Activated effector memory CD4-positive, alpha-beta T cell treated with anti-CD3 and anti-CD28 coated beads, Interleukin-2, amount 50 U/mL, for 16 hours (primary cell): ENCODE results near the gene STK32A.
"Not testable (repeated sequence)": the region's sequence is repeated elsewhere in the genome, so short reads cannot be mapped to it uniquely, and the experiment has no call there.

Experiments used
- DNase-seq: peaks from one replicate; pipeline ENCODE4 v3.0.0-alpha.2; 2020

STK32A gene

DNA sequence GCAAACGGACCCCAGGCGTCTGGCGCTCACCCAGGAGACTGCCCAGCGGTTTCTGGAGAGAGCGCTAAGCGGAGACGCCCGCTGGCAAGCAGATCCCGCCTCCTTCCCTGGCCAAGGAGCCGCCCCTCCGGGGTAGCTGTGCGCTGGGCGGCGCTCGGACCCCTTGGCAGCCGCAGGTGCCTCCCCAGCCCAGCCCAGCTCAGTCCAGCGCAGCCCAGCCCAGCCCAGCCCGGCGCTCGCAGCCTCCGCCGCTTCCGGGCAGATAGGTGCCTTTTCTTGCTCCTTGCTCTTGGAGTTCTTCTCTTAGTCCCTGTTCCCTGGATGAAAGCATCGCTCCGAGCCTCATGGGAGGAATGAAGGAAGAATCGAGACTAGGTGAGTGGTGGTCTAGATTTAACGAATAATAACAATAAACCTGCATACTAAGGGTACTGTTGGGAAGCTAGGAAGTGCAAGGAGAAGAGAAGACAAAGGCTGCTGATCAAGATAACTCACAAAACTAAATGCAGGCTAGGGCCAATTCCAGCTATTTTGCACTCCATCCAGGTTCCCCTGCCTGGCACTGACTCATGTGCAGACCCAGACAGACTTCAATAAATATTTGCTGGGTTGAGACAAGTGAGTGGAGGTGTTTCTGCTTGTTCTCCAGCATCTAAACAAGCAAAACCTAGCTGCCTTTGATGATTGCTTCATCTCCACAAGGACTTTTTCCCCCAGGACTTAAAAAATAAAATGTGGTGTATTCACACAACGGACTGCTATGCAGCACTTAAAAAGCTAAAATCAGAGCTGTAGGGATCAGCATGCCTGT, at the start of gene STK32A:
TSS of gene STK32A (plus strand) at position 202 of the 811 bp plus-strand sequence. CDS start 4,609 bp downstream, outside the sequence.
- DNase-seq: no peak

DNA sequence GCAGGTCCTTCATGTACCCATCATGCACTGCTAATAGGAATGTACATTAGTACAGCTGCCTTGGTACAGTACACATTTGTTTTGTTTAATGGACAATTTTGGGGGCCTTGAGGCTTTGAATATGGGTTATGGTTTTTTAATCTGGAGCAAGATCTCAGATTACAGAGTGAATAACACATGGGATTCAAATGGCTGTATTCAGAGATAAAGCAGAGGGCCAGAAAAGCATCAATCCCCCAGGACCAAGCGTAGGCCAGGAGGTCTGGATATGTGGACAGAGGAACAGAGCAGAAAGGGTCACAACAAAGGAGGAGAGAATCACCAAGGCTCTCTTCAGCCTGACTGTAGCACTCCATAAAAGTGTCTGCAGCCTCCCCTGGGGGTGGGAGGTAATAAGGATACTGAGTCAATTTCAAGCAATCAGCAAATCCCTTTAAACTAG, 47.7 kb upstream of the STK32A start:
- DNase-seq: no peak

- no peak for DNase-seq
Observed at GRCh38 chr5:147188200-147189108, 46.4 kb upstream of the STK32A start.

DNA sequence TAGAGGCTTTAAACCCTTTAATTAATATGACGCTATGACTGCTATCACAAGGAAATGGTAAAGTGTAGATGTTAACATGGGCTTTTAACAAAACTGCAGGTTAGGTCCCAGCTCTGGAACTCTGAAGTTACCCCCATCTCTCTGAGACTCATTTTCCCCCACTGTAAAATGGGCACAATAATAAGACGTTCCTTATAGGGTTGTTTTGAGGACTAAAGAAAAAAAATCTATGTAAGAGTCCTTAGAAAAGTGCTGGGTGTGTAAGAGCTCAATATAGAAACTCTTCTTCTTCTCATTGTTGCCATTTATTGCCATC, 45.8 kb upstream of the STK32A start:
- no peak for DNase-seq

DNA sequence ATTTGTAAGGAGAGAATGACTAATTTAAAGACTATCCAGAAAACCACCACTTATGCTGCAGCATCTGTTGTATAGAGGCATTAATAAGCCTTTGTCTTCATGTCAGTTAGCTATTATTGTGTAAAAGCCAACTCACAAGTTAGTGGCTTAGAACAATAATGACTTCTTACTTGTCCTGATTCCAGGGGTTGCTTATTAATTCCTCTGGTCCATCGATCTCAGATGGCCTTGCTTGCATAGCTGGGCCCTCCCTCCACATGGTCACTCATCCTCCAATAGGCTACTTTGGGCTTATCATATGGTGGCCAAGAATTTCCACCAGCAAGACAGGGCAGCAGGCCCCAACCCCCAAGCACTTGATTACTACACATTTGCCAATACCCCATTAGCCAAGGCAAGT, 44.5 kb upstream of the STK32A start:
- no peak for DNase-seq

DNA sequence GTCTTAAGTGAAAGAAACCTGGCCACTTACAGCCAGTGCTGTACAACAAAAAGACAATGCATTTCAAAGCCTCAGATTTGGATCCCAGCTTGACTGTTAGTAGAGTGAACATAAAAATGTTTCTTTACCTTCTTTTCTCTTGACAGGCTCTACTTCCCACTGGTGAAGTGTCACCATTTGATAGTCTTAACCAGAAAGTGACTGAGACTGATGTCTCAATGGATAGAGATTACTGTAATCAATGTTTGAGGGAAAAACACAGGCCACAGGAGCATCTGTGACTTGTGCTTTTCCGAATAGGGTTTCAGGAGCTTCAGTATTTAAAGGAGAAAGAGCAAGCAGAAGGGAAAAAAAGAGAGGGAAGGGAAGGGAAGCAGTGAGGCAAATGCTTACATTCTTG, 41.7 kb upstream of the STK32A start:
- DNase-seq: no peak

- DNase-seq: no peak
Observed at GRCh38 chr5:147200004-147200403, 34.8 kb upstream of the STK32A start.

DNA sequence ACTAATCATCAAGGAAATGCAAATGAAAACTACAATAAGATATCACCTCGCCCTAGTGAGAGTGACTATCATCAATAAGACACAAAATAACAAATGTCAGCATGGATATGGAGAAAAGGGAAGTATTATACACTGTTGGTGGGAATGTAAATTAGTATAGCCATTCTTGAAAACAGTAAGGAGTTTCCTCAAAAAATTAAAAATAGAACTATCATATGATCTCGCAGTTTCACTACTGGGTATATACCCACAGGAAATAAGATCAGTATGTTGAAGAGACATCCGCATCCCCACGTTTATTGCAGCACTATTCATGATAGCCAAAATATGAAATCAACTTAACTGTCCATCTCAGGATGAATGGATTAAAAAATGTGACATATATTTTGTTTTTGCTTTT, 31.6 kb upstream of the STK32A start:
- no peak for DNase-seq

DNA sequence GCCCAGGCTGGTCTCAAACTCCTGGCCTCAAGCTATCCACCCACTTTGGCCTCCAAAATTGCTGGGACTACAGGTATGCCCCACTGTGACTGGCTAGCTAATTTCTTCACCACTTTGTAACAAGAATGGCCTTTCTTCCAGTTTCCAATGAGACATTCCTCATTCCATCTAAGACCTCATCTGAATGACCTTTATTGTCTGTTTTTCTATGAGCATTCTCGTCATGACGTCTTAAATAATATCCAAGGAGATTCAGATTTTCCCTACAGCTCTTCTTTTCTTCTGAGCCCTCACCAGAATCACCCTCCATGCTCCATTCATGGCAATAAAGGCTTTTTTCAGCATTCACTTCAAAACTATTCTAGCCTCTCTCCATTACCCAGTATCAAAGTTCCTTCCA, 30.2 kb upstream of the STK32A start:
- DNase-seq: no peak

DNA sequence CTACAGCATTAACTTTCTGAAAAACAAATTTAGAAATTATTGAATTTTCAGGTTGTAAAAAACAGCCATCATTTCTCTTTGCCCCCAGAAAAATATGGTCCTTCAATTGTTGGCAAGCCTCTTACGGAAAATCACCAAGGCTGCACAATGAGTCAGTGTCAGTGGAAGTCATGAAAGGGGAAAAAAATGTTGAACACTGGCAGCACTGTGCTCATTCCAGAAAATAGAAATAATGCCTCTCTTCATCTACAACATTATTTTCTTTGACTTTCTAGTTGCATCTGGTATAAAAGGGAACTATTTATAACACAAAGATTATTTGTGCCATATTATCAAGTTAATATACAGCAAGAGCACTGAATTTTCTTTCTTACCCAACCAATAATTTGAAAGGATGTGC, 26.7 kb upstream of the STK32A start:
- no peak for DNase-seq

DNA sequence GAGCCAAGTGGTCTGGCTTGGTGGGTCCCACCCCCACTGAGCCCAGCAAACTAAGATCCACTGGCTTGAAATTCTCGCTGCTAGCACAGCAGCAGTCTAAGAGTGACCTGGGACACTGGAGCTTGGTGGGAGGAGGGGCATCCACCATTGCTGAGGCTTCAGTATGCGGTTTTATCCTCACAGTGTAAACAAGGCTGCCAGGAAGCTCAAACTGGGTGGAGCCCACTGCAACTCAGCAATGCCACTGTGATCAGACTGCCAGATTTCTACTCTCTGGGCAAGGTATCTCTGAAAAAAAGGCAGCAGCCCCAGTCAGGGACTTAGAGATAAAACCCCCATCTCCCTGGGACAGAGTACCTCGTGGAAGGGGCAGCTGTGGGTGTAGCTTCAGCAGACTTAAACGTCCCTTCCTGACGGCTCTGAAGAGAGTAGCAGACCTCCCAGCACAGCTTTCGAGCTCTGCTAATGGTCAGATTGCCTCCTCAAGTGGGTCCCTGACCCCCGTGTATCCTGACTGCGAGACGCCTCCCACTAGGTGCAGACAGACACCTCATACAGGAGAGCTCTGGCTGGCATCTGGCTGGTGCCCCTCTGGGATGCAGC, 18.2 kb upstream of the STK32A start:
- no peak for DNase-seq

DNA sequence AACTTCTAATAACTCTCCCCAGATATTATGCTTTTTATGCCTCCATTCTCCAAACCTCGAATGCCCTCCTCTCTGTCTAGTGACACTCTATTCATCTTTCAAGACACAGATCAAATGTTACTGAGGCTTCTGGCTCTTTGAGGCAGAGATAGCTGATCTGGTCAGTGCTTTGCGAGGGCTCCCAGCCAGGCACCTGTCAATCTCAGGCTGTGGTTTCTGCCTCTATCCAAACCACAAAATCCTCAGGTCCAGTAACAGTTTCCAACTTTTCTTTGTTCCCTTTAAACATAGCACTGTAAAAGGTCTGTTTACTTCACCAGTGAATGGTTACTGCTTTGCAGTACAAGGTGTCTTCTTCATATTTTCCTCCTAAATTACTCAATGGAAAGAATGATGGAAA, 11.5 kb upstream of the STK32A start:
- no peak for DNase-seq

- DNase-seq: no peak
Observed at GRCh38 chr5:147223948-147224791, 10.7 kb upstream of the STK32A start.

DNA sequence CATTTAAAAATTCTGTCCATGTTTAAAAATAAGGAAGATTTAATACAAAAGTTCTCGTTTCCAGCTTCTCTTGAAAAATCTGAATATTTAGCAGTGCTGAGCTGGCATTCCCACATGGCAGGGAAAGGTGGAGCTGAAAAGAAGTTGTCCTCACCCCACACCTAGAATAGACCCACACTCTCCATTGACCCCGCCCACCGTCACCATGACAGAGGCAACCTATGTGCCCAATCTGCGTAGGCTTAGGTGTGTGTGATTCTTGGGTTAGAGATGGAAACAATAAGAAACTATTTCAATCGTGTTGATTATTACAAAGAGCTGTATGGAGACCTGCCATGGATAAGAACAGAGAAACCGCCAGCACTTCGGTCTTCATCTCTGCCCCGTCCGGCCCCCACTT, 8.9 kb upstream of the STK32A start:
- DNase-seq: no peak

DNA sequence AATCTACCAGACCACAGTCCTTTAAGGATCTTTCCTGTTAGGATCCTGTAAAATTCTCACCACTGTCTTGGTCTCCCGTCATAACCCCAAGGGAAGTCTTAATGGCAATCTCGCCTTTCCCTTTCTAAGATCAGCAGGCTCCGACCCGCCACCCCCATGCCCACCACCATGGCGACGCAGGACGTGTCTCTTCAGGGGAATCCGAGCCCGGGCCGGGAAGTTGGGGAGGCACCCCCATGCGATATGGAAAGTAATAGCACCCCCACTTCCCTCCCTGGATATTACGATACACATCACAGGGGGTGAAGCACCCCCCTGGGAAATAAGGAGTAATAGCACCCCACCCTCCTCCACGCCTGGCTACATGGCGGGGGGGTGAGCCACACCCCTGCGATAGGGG, 8.3 kb upstream of the STK32A start:
- no peak for DNase-seq

DNA sequence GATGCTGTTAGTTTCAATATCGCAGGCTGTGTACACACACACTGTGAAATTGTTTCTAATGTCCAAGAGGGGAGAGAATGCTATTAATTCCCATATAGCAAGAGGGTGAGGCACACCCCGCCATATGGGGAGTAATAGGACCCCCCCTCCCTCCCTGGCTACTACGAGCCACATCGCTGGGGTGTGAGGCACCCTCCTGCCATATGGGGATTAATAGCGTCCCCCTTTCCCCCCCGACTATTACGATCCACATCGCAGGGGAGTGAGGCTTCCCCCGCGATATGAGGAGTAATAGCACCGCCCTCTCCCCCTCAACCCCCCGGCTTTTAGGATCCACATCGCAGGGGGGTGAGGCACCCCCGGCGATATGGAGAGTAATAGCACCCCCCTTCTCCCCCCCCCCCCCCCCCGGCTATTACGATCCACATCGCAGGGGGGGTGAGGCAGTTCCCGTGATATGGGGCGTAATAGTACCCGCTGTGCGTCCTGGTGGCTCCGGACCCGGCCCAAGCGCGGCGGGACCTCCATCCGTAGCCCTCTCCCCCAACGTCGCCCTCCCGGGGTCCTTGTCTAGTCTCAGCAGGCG, 494 bp upstream of the STK32A start:
- DNase-seq: no peak

DNA sequence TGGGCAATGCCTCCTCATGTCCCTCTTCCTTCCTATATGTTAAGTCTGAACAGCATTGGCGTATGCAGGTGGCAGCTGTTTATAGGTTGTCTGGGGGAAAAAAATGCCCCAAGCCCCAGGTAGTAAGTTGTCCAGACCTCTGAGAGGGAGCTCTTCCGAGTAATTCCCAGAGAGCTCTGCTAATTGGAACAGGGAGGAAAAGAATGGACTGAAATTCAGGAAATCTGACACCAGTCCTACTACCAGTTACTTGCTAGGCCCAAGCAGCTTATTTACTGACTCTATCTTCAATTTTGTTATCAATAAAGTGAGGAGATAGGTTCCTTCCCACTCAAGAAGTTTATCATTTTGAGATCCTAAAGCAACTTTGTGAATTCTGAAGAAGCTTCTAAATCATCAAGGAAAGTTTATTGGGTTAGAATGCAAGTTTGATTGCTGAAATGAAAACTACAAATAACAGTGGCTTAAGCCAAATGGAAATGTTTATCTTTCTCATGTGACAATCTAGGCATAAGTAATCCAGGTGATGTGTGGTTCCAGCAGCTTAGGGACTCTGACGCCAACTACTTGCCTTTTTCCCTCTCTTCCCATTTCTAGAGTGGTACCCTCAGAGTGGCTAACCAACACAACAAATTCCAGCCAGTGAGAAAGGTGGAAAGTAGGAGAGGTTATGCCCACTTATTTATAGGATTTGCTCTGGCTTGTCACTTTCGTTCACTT, 5.6 kb downstream of the STK32A start:
- no peak for DNase-seq

GRCh38 chr5:147243238-147243637, 8.4 kb downstream of the STK32A start:
- not testable (repeated sequence) for DNase-seq

DNA sequence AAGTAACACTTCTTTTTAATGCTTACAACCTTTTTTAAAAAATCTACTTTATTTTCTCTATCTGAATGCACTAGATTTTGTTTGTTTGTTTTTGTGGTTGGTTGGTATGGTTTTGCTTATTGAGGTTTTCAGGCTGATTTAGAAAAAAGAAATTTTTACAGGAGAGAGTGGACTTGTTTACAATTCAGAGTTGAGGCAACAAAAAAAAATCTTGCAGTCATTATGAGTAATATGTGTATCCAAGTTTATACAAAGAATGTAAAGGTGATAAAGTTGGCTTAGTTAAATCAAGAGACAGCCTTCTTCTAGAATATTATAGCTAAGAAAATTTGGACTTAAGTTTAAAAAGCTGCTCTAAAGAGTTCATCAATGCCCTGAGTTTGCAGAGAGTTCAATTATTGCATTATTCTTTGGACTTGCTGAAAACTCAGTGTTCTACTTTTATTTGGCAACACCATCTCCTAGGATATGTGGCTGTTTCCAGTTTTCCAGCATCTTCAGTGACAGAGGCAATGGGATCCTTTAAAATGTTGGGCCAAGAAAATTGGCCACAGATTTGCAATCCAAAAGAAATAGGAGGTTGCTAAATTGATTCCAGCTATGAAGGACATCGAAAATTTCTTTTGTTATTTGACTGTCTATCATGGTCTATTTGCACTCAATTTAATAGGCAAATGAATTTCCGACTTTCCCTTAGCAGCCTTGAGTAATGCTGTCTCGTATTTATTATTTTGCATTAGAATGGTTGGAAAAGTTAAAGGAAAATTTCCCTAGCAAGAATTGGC, 10.7 kb downstream of the STK32A start:
- no peak for DNase-seq

DNA sequence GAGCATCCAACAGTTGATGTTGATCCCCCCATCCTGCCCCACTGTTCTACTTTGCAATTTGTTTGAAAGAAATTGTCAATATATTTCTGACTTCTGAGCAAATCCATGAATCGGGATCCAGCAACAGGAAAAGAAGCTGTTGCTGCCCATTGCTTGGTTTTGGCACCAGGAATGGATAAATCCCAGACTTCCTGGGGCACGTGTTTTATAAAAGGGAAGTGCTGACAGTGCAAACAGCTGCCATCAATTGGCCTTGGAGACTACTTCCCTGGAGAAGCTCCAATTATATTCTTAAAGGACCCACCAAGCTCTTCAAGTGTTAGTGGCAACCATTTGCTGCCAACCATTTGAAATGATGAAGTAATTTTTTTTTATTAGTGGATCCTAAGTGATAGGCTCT, 13.7 kb downstream of the STK32A start:
- DNase-seq: no peak

GRCh38 chr5:147259837-147260236, 25.0 kb downstream of the STK32A start:
- DNase-seq: no peak
